ENCODE measurements around the gene TANK.
"Not testable (repeated sequence)": the region's sequence is repeated elsewhere in the genome, so short reads cannot be mapped to it uniquely, and the experiment has no call there.

The TANK gene

DNA sequence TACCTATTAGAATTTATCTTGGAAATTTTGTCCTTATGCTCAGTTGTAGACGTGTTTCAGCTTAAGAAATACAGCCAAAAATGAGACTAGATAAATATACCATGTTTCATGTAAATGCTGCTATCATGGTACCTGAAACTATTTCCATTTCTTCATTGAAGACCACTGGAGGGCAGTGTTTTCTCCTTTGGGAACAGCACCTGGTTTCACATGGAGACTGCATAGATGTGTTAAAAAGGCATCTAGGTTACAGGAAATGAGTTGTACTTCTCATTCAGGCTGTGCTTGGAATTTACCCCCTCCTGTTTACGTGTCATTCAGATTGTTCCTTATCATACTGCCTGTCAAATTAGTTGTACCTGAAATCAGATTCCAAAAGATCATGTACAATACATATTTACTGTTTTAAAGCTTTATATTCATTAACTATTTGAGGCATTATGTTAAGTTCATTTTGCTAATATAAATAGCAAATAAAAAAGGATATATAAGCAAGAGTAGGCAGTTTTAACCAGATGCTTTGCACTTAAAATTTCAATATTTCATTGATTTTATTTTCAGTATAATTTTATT, 90.7 kb downstream of the TANK start:
- TF ChIP-seq, protein P1, sequence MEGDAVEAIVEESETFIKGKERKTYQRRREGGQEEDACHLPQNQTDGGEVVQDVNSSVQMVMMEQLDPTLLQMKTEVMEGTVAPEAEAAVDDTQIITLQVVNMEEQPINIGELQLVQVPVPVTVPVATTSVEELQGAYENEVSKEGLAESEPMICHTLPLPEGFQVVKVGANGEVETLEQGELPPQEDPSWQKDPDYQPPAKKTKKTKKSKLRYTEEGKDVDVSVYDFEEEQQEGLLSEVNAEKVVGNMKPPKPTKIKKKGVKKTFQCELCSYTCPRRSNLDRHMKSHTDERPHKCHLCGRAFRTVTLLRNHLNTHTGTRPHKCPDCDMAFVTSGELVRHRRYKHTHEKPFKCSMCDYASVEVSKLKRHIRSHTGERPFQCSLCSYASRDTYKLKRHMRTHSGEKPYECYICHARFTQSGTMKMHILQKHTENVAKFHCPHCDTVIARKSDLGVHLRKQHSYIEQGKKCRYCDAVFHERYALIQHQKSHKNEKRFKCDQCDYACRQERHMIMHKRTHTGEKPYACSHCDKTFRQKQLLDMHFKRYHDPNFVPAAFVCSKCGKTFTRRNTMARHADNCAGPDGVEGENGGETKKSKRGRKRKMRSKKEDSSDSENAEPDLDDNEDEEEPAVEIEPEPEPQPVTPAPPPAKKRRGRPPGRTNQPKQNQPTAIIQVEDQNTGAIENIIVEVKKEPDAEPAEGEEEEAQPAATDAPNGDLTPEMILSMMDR (IDR thresholded peaks at IDR 0.05; ENCODE audit: low read depth, low read length): peak; percentile 34; the same call in 1 of the 2 replicates
- no peak overlapping the region for H3K4me3 ChIP-seq (ENCODE audit: low read depth, low read length)

DNA sequence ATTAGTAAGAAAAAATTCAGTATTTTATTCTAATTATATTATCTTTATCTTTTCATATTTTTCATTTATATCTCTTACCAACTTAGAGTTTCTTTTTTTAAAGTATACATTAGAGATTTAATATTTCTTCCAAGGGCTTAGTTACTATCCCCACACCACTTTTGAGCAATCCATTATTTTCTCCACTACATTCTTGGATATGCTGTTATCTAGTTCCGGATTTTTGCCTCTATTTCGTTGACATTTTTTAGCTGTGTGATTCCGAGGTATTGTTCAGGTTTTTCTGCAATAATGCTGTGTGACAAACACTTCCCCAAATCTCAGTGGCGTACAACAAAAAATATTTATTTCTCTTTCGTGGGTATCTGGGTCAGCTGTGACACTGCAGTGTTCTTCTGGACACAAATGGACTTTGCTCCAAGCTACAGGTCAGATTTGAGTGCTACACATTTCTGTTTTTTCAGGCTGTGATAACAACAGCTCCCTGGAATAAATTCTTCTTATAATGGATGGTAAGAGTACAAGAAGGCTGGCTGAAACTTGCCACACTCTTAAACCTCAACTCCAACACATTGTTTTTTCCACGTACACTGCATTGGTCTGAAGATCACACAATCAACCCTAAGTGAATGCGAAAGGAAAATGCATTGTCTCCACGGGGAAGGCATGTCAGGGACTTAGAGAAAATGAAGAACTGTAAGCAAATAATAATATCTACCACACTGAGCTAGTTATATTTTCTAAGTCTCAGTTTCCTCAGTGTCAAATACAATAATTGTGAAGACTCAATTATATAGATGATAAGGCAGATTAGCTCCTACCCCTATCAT, 97.1 kb downstream of the TANK start:
- H3K4me3 ChIP-seq (ENCODE audit: low read depth, low read length): no peak overlapping the region
- TF ChIP-seq, protein P1 (IDR thresholded peaks at IDR 0.05; ENCODE audit: low read depth, low read length): no peak

GRCh38 chr2:161265874-161266273, 105.6 kb downstream of the TANK start:
- TF ChIP-seq, protein P1 (IDR thresholded peaks at IDR 0.05; ENCODE audit: low read depth, low read length): no peak
- H3K4me3 ChIP-seq (ENCODE audit: low read depth, low read length): no peak overlapping the region

DNA sequence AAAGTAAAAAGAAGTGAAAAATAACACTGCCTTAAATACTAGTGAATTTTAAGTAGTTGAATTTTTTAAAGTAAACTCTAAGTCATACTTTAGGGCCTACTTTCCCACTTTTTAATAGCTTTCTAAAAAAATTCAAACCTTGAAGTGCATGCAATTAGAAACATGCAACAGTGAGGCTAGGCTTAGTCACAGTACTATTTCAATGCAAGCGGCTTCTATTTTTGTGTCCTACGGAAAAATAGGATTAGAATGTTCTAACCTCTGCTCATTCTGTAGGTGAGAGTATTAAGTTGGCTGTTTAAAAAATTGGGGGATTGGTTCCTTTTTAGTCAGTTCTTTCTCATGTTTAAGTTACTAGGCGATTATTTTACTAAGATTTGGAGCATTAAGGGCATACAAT, 108.9 kb downstream of the TANK start:
- TF ChIP-seq, protein P1 (IDR thresholded peaks at IDR 0.05; ENCODE audit: low read depth, low read length): no peak
- H3K4me3 ChIP-seq (ENCODE audit: low read depth, low read length): no peak overlapping the region

DNA sequence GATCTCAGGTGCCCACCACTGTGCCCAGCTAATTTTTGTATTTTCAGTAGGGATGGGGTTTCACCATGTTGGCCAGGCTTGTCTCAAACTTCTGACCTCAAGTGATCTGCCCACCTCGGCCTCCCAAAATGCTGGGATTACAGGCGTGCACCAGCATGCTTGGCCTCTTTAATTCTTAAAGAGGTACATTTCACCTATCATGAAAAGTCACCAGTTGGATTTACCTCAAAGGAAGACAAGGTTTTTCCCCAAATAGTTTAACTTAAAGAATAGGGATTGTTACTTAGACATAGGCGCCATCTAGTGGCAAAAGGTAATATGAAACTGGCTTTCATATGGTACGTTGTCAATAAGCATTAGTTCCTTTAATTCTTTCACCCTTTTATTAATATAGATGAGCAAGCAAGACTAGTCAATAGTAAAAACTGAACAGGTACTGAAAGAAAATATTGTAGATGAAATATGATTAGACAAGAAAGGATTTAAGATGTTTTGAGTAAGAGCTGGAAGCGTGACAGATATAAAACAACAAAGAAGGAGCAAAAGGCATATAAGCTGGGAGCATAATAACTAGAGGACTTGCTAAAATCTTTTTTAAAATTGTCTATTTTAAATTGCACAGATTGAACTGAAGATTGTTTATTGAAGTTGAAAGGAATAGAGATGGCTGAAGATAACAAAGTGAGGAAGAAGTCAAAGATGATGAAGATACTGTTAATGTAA, 113.0 kb downstream of the TANK start:
- no peak overlapping the region for H3K4me3 ChIP-seq (ENCODE audit: low read depth, low read length)

DNA sequence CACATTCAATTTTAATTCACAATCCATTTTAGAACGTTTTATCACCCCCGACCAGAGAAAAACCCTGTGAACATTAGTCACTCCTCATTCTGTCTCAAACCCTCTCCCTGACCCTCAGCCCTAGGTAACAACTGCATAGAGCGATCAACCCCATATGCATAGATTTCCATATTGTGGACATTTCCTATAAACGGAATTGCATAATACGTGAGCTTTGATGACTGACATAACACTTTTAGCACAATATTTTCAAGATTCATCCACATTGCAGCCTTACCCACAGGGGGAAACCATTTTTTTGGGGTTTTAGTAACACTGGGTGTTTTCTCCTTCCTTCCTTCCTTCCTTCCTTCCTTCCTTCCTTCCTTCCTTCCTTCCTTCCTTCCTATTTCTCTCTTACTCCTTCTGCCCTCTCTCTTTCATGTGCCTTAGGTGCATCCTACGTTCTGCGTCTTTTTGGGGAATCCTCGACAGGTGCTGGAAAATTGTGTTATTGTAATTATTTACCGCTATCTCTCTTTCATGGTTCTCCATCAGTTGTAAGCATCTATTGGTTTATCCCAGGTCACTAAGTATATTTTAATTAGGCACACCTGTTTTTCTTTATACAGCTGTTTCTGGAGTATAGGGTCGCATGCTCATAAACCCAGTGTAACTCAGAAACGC, 118.5 kb downstream of the TANK start:
- not testable (repeated sequence) for H3K4me3 ChIP-seq (ENCODE audit: low read depth, low read length)

More for the DNA sequence above, 113.0 kb downstream of the TANK start:
- TF ChIP-seq, protein P1 (IDR thresholded peaks at IDR 0.05; ENCODE audit: low read depth, low read length): peak; percentile 35; the same call in 1 of the 2 replicates

- not testable (repeated sequence) for H3K4me3 ChIP-seq (ENCODE audit: low read depth, low read length)
These were observed 119.1 kb downstream of the TANK start for GRCh38 chr2:161279230-161279815.

DNA sequence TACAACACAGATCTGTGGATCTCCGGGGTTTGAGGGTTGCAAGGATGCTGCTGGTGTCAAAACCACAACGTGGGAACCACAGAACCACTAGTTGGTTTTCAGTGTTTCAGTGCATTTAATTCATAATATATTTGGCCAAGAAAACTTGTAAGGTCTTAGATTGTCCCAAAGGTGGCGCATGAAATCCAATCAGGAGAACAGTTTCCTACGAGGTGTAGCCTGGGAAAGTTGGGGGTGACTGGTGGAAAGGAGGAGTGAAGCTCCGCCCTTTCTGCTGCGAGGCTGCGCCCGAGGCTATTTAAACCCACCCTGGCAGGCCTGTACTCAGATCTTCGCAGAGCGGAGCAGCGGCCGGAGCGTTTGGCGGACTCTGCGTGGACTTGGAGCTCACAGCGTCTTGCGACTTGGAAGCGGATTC, 120.7 kb downstream of the TANK start:
- not testable (repeated sequence) for H3K4me3 ChIP-seq (ENCODE audit: low read depth, low read length)

- not testable (repeated sequence) for H3K4me3 ChIP-seq (ENCODE audit: low read depth, low read length)
These were observed 121.5 kb downstream of the TANK start for GRCh38 chr2:161281615-161282310.

DNA sequence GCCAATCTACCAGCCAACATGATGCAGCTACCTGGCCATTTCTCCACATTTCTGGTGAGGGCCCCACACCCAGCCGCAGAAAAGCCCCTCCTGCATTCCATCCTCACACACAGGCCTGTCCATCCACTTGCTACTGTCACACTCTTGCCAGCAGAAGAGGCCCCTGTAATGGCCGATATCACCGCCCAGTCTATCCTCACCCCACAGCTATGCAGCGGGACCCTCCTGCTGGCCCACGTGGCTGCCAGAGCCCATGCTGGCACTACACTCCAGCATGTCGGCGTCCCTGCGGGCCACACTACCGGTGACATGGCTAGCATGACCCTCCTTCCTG, 122.0 kb downstream of the TANK start:
- H3K4me3 ChIP-seq (ENCODE audit: low read depth, low read length): not testable (repeated sequence)

All from WI38 (cell line).